ENCODE data around the gene CD151.

CD151 gene

DNA sequence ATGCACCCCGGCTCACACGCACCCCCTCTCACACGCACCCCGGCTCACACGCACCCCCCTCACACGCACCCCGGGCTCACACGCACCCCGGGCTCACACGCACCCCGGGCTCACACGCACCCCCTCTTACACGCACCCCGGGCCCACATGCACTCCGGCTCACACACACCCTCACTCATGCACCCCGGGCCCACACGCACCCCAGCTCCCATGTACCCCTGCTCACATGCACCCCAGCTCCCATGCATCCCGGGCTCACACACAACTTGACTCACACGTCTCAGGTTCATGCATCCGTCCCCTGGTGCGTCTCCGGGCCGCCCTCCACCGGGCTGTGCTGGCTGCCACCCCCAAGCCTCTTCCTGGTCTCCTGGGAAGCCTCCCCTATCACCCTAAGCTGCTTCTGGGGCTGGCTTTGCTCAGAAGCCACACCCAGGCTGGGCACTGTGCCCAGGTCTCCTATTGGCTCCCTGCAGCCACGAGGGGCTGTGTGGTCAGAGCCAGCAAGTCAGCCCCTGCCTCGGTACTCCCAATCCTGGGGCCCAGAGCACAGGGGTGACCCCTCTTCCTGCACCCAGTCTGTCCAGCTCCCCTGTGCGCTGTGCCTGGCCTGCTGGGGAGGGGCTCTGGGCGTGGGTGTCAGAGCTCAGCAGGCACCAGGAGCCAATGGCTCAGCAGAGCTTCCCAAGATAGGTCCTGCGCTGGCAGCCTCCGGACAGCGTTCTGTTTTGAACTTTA is 26.8 kb downstream of the CD151 start:
- peak; percentile 44 for DNase-seq

DNA sequence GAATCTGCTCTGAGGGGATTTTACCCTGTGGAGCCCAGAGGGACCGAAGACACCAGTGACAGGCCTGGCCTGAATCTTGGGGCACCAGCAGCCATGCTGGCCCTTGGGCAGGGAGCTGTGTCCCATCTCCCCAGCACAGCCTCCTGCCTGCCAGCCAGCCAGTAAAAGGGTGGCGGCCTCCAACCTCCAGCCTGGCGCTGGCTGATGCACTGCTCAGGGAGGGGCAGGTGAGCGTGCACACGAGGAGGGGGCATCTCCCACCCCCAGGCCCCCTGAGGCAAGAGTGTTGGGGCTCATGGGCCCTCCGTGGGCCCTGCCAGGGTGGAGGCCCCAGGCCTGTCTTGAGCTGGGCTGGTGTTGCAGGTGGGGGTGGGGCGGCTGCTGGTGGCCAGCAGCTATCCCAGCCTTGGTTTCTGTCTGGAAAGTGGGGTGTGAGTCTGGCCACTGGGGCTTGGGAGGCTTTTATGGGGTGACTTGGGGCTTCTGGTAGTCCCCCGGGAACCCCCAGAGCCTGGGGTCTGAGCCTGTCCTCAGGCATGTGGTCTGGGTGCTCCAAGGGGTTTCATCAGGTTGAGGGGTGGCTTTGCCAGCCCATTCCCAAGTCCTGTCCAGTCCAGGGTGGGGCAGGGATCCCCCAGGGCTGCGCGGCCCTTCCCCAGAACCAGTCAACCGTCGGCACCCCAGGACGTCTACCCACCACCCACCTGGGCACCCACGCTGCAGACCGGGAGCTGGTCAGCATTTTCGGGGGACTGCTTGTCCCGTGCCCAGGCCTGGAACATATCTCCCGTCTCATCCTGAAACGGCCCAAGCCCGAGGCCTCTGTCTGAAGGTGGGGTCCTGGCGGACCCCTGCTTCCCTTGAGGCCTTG is 27.7 kb downstream of the CD151 start:
- no peak for DNase-seq

DNA sequence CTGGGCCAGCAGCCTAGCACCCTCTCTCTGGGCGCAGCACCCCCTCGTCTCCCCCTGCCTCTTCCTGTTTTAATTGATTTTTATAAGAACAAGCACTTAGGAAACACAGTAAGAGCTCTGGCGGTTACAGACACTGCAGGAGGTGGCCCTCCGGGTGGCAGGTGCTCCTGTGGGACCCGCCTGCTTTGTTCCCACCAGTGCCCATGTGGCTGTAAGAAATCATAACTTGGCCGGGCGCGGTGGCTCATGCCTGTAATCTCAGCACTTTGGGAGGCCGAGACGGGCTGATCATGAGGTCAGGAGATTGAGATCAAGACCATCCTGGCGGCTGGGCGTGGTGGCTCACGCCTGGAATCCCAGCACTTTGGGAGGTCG is 28.3 kb downstream of the CD151 start:
- no peak for DNase-seq

DNA sequence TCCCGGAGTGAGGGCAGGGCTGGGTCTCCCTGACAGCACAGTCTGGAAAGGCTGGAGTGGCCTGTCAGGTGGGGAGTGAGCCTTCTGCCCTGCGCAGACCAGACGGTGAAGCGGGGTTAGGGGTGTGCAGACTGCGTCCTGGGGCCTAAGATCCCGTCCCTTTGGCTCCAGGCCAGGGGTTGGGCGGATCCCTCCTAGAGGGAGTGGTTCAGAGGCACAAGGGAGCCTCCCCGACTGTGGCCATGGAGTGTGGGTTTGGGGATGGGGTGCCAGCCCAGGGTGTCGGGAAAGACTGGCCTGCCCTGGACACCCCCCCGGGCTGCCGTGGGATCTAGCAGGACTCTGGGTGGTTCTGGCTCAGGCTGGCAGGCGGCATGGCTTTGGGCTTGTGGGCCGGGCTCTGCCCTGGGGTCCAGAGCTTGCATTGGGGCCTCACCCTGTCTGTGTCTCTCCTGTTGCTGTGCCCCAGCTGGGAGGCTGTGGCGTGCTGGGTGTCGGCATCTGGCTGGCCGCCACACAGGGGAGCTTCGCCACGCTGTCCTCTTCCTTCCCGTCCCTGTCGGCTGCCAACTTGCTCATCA is 29.4 kb downstream of the CD151 start:
- no peak for DNase-seq

DNA sequence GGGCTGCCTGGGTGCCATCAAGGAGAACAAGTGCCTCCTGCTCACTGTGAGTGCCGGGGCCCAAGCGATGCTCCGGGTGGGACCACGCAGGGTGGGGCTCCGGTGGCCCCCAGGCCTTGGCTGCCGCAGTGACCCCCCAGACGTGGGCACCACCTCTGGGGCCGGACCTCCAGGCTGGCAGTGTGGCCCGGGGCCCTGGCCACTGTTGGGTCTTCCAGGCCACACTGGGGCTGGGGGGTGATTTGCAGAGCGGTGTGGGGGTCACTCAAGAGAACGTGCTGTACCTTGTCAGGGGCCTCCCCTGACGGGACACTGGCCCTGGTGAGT is 29.9 kb downstream of the CD151 start:
- no peak for DNase-seq

DNA sequence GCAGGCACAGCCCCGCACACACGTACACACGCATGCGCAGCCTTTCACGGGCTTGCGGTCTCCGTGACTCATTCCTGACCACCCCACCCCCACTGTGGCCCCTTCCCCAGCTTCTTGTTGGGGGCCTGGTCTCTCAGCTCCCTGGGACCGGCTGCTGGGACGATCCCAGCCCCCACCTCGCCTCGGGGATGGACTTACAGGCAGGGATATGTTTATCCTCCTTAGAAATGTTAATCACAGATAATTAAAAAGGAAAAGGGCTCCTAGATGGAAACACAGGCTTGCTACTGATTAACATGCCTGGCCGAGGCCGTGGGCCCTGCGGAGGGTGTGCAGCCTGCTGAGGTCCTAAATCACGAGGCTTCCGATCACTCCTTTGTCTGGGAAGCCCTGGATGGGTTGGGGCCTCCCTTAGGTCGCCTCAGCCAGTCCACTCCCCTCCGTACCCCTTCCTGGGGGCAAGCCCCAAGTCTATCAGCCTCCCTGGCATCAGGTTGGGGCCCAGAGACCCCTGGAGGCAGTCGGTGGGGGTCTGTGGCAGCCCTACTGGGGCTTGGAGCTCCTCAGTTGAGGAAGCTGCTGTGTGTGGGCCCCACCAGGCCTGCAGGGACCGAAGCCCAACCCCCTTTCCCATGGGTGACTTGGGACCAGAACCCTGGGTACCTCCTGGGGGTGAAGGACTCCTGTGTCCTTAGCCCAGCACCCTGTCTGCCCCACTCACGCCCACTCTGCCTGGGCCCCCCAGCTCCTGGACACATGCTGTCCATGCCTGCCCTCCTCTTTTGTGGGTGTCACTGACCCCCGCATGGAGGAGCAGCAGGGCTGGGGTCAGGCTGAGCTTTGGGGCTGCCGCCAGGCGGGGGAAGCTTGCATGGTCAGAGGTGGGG is 30.5 kb downstream of the CD151 start:
- no peak for DNase-seq

DNA sequence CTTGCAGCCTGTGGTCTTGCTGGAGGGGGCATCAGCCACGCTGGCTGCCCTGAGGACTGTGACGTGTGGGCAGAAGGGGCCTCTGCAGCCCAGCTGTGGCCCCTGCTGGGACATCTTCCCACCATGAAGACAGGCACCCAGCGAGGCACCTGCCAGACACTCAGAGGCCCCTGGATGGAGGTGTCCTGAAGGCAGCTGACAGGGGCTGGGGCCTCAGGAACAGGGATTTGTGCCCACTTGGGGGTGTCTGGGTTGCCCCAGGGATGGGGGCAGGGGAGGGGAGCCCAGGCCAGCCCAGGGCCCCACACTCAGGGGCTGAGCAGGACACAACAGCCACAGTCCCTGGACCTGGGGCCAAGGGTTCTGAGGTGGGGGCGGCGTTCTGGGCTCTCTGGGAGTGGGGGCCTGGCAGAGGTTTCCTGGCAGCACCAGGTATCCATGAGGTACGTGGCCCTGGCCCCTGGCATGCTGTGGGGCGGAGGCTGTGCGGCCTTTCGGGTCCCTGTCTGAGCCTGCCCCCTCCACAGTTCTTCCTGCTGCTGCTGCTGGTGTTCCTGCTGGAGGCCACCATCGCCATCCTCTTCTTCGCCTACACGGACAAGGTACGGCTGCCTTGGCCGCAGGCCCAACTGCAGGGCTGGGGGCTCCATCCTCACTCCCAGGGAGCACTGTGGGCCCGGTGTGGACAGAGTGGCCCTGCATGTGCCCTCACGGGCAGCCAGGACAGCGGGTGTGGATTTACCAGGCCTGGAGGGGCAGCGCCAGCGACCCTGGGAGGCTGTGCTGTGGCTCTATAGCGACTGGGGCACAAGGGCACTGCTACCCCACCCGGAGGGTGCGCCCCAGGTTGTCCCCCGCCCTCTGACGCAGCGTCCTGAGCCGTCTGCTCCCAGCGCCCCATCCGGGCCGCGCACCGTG is 31.4 kb downstream of the CD151 start:
- DNase-seq: no peak

DNA sequence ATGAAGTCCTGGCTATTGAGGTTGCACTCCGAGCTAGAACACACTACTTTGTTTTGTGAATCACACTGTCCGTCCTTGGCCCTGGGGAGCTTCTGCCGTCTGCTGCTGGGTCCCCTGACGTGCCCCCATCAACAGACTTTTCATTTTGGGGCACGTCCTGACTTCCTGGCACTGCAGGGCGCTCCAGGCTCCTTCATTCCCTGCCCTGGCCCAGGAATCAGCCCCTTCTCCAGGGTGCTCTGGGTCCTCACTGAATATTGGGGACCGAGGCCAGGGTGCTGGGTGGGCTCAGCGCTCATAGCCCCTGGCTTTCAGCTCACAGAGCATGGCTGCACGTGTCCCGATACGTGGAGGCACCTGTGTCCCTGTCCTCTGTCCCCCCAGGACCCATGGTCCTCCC is 32.1 kb downstream of the CD151 start:
- DNase-seq: no peak

DNA sequence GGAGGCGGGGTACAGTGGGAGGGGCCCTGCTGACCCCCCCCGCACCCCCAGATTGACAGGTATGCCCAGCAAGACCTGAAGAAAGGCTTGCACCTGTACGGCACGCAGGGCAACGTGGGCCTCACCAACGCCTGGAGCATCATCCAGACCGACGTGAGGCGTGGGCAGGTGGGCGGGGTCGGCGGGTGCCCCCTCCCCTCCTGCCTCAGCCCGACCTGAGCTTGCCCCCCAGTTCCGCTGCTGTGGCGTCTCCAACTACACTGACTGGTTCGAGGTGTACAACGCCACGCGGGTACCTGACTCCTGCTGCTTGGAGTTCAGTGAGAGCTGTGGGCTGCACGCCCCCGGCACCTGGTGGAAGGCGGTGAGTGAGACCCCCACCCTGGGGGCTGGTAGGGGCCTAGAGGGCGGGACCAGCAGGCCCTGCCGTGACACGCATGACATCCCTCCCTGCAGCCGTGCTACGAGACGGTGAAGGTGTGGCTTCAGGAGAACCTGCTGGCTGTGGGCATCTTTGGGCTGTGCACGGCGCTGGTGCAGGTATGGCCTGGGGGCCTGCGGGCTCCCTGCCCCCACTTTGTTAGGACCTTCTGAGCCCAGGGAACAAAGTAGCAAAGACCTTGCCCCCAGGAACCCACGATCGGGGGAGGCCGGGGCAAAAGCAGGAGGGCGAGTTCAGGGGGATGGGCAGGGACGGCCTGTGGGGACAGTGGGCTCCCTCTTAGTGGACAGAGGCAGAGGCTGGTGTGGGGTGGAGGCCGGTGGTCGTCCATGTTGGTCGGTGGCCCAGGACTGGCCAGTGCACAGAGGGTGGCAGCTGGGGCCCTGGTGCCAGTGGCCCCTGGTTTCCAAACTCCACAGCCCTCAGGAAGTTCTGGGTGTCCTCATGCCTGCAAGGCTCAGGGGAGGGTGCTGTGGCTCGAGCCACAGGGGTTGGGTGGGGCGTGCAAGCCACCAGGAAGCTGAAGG is 33.0 kb downstream of the CD151 start:
- no peak for DNase-seq

DNA sequence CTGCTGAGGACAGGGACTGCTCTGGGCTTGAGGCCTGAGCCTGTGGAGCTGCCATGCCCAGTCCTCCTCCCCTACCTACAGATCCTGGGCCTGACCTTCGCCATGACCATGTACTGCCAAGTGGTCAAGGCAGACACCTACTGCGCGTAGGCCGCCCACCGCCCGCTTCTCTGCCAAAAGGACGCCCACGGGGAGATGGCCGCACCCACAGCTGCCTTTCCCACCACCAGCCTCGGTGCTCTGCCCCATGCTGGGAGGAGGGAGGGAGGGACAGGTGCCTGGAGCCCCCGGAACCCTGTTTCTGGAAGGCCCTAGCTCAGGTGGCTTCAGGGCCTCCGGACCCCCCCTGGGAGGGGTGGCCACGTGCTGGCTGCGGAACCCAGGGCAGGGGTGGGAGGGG is 33.7 kb downstream of the CD151 start:
- DNase-seq: no peak

DNA sequence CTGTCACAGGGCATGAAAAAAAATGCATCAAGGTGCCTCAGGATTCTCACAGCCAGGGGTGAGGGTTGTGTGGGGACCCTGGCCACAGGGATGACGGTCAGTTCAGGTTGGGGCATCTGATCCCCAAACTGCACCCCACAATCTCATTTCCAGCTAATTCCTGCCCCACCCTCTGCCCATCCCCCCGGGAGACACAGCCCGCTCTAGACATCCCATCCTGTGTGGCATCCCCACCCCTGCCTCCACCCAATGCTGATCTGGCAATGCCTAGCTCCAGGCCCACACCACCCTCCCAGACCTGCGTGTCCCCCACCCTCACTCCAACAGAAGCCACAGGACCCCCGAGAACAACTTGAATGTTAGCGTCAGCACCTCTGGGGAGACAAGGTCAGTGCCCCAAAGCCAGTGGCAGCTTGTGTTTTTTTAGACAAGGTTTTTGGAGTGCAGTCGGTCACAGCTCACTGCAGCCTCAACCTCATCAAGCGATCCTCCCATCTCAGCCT is 35.2 kb downstream of the CD151 start:
- no peak for DNase-seq

DNA sequence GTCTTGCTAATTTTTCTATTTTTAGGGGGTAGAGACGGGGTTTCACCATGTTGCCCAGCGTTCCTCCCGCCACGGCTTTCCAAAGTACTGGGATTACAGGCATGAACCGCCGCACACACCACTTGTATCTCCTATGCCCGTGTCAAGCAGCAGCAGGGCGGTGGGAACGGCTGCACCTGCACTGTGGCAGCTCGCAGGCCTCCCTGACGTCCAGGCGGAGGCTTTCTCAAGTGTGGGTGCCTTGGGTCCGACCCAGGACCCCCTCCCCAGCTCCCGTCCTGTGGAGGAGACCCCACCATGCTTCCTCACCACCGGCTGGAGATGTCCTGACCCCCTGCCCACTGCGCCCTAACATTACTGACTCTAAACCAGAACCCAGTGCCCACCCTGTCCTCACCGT is 35.6 kb downstream of the CD151 start:
- DNase-seq: no peak

DNA sequence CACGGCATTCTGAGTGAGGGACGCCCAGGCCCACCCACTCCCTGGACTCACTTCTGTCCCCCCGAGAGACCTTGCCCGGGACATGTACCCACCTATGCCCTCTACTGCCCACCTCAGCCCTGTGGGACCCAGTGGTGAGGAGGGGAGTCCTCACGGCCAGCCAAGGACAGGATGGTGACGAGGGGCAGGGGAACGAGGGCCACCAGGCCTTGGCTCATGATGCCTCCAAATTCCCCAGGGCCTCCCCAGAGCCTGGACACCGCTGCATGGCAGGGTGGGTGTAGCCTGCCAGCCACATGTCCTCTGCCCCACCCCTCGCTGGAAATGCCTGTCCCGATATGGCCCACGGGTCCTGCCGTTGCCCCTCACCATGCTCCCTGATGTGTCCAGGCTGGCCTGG is 36.0 kb downstream of the CD151 start:
- no peak for DNase-seq

DNA sequence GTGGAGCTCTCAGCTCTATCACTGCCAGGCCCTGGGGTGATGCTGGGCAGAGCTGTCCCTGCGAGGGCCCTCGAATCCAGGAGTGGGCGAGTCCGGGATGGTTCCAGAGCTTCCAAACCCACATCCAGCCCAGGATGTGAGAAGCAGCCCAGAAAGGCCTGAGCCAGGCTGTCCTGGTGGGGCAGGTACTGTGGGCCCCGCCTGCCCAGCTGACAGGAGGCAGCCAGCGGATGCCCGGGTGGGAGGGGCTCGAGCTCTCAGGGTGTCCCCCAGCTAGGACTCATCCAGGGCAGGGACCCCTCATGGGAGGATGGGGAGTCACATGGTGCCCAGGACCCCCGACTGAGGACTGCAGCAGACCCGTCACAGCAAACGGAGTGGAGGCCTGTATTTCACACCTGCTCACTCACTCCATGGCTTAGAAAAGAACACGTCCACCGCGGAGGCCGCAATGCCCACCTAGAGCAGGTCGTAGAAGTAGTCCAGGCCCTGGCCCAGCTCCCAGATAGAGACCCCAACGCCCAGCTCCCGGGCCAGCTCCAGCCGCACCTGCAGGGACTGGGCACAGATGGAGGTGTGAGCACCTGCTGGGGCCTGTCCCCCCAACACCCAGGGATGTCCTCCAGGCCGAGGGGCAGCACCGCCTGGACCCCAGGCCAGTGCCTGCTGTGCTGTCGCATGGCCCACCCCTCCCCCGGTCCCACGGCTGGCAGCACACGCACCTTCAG is 36.8 kb downstream of the CD151 start:
- DNase-seq: no peak

DNA sequence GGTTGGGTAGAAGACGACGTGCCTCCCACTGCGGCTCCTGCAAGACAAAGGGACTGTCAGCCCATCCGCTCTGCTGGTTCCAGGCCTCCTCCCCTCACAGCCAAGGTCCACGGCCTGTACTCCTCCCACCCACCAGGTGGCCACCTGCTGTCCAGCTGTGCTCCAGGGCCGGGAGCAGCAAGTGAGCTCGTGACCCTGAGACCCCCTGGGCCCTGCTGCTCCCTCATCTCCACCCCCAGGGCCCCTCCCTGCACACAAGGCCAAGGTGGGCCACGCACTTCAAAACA is 37.3 kb downstream of the CD151 start:
- peak; percentile 5 for DNase-seq

DNA sequence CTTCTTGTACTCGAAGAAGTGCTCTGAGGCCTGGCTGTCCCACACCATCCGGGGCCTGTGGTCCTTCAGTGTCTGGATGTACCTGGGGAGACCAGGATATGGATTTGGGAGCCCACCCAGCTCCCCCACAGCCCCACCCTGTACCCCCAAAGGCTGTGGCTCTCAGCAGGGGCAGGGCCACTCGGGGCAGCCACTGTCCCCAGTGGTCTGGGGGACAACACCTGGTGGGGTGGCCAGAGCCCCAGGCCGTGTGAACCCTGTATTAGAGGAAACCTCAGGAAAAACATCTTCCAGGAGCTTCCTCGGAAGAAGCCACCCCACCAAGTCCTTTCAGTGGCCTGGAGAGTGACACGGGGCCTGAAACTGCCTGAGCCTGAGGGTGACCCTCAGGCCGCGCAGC is 37.7 kb downstream of the CD151 start:
- DNase-seq: no peak

DNA sequence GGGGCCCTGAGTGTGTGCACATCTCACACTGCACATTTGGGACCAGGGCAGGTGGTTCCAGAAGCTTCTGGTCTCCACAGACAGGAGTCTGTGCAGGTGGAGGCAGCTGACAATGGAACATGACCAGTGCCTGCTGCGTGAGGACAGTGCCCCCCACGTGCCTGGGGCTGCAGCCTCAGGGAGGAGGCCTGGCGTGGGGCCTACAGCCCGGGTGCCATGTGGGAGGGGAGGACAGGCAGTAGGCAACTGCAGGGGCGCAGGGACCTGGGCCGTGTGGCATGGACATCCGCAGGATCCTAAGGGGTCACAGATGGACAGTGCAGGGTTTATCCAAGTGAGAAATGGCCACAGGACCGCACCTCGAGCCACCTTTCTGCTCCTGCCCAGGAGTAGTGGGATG is 38.7 kb downstream of the CD151 start:
- DNase-seq: no peak

DNA sequence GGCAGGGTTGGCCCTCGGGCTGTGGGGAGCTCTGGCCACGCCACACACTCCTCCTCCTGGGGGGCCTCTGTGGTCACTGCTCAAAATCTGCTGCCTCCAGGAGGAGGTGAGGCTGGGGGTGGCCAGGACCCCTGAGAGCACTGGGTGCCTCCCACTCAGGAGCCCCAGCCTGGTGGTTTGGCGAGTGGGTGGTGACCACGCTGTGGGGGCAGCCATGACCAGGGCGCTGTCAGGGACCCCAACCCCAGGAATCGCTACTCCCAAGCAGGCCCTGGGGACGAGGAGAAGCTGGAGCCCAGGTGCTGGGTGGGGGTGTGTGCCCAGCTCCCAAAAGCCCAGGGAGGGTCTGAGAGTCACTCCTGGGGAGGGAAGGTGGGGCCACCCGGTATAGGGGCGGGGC is 40.0 kb downstream of the CD151 start:
- DNase-seq: no peak

DNA sequence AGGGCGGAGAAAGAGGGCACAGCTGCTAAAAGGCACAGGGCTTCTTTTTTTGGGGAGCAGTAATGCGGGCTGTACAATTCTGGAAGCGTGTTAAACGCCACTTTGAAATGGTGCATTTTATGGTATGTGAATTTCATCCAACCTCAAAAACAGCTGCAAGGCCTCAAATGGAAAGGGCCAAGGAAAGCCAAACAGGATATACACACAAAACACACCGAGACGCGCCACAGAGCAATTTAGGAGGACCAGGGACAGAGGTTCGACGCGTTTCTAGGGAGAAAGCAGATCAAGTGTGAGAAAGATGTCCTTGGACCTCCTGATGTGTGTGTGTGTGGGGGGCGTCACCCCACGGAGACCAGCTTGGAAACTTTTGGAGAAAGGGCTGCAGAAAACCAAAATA is 41.0 kb downstream of the CD151 start:
- no peak for DNase-seq

DNA sequence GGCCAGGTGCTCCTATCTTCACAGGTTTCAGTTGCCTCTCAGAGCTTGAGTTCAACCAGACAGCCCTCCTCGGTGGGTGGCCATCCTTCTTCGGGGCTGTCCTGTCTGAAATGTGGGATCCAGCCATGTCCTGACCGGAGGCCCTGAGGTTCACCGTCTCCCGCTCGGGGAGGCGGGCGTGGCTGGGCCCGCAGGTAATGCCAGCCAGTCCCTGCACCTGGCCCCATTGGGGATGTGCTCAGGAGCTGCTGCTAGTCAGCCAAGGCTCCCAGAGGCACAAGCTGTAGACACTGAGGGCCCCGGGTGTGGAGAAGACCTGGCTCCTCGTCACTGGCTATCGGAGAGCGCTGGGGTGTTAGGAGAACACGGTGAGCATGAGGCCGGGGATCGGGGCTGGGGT is 42.5 kb downstream of the CD151 start:
- no peak for DNase-seq
